Measurements from ENCODE around the gene SLC6A13.

GRCh38 chr12:188910-189621 is 73.6 kb downstream of the SLC6A13 start:
- peak; percentile 73 for TF ChIP-seq CTCF (IDR thresholded peaks at IDR 0.05; ENCODE audit: low read depth, low read length, missing input control)
- no peak for TF ChIP-seq HNF4A (conservative IDR thresholded peaks at IDR 0.05)

Data from liver (tissue), 3 donors.